ENCODE data around the gene TAOK3.

GRCh38 chr12:118120579-118121363 lies 251.9 kb downstream of the TAOK3 start:
- TF ChIP-seq CTCF (IDR thresholded peaks at IDR 0.05) (peak; percentile 32 to 79 (median 53)), POLR2A (IDR thresholded peaks at IDR 0.05) (no peak), POLR2AphosphoS5 (IDR thresholded peaks at IDR 0.05) (peak; percentile 9)

All from prostate gland (tissue), 2 donors.